Measurements from ENCODE around the gene LYRM2.

LYRM2 gene

DNA sequence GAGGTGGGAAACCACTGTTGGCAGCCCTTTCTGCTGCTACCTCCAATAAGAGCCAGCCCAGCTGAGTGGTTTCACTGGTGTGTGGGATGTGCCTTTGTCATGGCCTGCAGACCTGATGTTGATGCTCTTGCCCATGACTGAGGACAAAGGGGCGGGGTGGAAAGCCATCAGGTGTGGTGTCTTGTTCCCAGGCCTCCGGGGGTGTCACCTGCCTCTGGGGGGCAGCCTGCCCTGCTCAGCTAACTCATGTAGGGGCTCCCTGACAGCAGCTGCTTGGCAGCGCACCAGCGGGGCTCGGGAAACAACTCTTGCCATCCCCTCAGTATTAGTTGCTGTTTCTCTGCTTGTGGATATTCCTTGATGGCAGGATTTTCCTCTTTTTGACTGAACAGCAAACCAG is 91.3 kb downstream of the LYRM2 start:
- DNase-seq, result no peak

DNA sequence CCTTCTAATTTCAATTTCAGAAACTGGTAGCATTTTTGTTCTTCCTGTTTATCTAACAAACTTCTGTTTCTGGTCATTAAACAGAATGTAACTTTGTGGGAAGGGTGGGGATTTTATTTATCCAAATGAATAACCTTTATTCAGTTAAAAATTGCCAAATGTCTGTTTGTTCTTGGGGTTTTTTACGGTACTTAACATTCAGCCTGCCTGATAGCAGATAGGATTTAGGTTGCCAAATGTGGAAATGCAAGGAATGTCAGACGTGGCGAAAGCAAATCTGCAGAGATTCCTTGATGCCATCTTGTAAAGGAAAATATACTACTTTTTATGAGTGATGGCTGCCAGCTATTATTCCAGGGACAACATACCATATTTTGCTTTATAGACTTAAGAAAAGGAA is 95.7 kb downstream of the LYRM2 start:
- DNase-seq, result no peak

DNA sequence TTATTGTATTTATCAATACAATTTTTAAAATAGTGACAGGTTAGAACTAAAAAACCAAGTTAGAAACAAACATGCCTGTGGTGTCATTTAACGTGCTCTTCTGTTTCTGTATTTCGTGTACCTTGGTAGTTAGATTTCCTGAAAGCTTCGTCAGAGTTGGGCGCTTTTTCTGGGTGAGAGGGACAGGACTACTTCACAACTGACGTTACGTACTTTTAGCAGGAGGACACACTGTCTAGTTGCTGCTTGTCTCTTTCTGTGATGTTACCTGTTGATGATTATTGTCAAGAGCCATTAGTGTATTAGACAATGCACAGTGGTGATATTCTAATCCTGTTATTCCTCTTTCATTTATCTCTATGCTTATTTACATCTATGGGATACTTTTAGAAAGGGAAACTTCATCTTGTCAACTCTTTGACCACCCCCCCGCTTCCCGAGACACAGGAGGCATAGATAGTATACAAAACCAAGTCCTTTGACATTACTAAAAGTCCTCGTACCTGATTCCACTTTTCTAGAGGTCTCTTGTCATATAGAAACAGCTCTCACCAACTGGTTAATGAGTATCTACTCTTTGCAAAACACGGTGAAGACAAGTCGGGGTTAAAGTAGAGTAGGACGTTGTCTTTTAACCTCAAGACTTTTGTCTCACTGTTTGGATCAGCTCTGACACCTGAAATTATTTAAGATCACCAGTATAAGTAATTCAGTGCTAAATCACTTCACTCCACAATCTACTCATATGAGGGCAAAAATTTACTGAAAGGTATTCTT is 96.3 kb downstream of the LYRM2 start:
- no peak for DNase-seq

DNA sequence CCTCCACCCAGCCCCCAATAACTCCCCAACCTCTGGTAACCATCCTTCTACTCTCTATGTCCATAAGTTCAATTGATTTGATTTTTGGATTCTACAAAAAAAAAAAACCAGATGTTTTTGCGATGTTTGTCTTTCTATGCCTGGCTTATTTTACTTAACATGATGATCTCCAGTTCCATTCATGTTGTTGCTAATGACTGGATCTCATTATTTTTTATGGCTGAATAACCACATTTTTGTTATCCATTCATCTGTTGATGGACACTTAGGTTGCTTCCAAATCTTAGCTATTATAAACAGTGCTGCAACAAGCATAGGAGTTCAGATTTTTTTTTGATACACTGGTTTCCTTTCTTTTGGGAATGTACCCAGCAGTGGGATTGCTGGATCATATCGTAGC is 98.8 kb downstream of the LYRM2 start:
- DNase-seq, result no peak

DNA sequence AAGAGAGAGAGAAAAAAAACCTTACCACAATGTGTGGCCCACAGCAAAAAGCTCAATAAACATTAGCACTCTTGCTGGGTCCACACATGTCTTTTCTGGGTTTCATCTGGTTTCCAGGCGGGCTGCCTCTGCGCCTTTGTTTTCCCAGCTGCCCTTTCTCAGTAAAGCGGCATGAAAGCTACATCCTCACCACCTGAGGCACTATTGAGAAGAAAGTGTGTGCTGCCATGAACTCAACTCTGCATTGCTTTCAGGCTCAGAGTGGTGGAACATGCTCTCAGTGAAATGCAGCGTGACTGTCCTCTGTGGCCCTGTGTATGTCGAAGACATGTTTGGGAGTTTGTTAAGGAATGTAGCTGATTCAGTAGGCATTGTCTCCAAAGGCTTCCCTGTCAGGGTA is 102.3 kb downstream of the LYRM2 start:
- DNase-seq, result no peak

DNA sequence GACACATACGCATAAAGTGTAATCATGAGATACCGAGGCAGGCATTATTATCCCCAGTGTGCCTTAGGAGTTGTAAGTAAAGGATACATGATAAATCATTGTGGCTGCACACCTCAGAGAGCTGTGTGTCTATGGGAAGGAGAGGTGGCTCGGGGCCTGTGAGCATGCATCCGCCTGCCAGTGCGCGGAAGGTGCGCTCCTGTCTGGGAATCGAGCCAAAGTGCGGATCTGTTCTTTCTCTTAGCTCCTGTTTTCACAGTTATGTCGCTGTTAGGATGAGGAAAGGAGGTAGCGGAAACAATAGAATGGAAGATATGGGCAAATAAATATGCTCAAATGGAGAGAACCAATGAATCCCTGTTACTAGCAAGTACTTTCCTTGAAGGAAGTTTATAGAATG is 107.6 kb downstream of the LYRM2 start:
- no peak for DNase-seq

DNA sequence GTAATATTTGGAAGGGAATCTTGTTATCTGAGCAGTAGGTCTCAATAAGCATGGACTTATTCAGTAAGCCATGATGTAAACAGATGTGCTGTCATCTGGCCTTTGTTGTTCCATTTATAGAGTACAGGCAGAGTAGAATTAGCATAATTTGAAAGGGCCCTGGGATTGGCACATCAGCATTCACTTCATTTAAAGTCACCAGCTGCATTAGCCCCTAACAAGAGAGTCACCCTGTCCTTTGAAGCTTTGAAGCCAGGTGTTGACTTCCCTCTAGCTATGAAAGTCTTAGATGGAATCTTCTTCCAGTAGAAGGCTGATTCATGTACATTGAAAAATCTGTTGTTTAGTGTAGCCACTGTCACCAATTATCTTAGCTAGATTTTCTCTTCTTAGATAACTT is 109.7 kb downstream of the LYRM2 start:
- no peak for DNase-seq

DNA sequence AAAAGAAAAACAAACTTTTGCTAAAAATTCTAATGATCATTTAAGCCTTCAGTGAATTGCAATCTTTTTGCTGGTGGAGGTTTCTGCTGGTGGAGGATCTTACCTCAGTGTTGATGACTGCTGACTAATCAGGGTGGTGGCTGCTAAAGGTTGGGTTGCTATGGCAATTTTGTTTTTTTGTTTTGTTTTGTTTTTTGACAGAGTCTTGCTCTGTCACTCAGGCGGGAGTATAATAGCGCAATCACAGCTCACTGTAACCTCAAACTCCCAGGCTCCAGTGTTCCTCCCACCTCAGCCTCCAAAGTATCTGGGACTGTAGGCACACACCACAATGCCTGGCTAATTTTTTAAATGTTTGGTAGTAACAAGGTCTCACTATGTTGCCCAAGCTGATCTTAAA is 110.9 kb downstream of the LYRM2 start:
- DNase-seq, result no peak

DNA sequence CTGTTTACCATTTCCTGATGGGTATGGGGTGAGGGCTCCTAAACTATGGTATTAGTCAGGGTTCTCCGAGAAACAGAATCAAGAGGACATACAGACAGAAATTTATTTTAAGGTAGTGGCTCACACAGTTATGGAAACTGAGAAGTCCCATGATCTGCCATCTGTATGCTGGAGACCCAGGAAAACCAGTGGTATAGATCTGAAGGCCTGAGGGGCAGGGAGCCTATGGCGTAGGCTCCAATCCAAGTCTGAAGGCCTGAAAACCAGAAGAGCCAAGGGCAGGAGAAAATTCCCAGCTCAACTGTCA is 112.0 kb downstream of the LYRM2 start:
- no peak for DNase-seq

DNA sequence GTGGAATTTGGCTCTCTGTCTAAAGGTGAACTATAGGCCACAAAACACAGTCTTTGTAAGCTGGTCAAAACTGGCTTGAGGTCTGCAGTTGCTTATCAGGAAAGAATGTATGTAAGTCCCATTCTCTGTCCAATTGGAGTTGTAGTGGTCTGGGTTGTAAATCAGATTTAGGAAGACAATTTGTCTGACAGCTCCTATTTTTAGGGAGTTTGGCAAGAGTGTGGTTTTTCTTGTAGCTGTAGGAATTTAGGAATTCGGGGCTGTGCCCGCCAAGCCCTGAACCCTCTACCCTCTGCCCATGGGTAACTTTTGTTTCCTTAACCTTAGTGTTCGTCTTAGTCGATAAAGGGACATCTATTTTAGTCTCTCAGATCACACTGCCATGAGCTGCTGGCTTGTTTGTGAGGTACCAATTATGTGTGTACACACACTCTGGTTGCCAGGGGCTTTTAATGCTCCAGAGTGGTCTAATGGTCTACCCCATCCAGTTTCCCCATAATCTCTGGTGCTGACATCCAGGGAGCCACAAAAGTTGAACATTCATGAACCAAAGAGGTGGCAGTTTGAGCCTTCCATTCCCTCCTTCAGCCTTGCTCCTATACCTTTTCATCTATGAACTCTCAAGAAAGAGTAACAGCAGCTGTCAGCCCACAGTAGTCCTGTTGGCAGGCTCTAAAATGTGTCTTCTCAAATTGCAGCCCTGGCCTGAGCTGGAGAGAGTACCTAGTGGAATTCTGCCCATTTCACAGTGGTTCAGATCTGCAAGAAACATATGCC is 112.6 kb downstream of the LYRM2 start:
- DNase-seq, result no peak

DNA sequence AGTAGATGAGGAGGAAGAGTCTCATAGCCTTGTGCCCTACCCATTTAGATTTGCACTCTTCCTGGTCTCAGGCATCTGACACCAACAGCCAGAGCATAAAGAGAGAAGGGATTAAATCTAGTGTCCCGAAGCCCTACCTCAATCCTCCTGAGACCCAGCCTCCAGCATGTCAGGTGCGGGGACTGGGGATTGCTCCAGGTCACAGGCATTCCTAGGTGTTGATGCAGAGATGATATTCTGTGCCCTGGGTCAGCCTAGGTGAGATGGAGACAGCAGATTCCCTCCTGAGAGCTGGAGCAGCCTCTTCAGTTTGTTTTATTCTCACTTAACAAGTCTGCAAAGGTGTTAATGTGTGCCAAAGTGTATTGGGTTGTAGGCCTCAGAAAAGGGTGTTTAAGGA is 115.8 kb downstream of the LYRM2 start:
- DNase-seq, result no peak

DNA sequence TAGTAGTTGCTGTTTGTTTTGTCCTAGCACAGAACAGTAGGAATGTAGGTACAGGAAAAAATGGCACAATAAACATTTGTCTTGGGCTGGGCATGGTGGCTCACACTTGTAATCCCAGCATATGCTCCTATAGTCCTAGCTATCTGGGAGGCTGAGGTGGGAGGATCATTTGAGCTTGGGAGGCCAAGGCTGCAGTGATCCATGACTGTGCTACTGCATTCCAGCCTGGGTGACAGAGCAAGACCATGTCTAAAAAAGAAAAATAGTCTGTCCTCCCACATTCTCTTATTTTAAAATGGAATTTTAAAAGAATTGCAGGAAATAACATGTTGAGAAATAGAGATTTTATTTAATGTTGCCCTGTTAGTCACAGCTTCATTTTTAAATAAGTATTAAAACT is 117.8 kb downstream of the LYRM2 start:
- DNase-seq, result no peak

DNA sequence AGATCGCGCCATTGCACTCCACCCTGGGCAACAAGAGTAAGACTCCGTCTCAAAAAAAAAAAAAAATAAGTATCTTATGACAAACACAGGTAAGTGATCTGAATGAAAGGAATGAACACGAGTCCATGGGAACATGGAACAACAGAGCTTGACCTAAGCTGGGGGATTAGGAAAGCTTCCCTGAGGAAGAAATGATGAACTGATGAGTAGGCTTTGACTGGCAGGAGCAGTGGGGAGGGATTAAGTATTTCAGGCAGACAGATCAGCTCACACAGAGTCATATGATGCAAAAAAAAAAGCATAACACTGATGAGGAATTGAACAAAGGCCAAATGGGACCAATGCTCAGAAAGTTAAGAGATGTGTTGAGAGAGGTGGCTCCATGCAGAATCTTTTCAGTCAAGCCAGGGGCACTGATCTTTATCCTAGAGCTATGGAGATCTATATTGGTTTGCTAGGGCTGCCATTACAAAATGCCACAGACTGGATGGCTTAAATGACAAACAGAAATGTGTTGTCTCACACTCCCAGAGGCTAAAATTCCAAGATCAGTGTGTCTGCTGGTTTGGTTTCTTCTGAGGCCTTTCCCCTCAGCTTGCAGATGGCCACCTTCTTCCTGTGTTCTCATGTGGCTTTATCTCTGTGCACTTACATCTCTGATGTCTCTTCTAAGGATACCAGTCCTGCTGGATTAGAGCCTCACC is 120.0 kb downstream of the LYRM2 start:
- DNase-seq, result no peak

Data from activated T-cell treated with anti-CD3 and anti-CD28 coated beads for 4 hours (primary cell).